Hematopoietic multipotent progenitor cell treated with erythropoietin and hydrocortisone succinate and interleukin-3 and kit ligand, for 4 days (in vitro differentiated cells): Measurements from ENCODE around the gene ADORA2B.
"Not testable (repeated sequence)": the region's sequence is repeated elsewhere in the genome, so short reads cannot be mapped to it uniquely, and the experiment has no call there.

Source experiments
- DNase-seq: peaks from one replicate; pipeline ENCODE4 v3.0.0-alpha.2; 2015

The ADORA2B gene

DNA sequence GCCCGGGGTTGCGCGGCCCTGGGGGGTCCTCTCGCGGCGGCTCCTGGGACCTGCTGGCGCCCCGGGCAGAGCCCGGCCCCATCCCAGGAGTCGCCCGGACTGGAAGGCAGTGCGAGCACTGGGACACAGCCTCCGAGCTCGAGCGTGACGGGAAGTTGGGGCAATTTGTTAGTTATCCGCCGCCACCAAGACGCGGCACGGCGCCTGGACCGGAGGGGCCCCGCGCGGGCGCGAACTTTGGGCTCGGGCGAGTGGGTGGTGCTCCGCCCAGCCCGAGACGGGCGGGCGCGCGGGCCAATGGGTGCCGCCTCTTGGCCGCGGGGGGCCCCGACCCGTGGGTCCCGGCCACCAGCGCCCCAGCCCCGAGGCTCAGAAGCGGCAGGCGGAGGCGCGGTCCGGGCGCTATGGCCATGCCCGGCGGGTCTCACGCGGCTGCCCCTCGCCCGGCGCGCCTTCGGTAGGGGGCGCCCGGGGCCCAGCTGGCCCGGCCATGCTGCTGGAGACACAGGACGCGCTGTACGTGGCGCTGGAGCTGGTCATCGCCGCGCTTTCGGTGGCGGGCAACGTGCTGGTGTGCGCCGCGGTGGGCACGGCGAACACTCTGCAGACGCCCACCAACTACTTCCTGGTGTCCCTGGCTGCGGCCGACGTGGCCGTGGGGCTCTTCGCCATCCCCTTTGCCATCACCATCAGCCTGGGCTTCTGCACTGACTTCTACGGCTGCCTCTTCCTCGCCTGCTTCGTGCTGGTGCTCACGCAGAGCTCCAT, at the start of gene ADORA2B:
Gene ADORA2B (plus strand): TSS at position 372 of the 768 bp plus-strand sequence. CDS start 119 bp downstream, at position 491.
- DNase-seq = peak; percentile 91

DNA sequence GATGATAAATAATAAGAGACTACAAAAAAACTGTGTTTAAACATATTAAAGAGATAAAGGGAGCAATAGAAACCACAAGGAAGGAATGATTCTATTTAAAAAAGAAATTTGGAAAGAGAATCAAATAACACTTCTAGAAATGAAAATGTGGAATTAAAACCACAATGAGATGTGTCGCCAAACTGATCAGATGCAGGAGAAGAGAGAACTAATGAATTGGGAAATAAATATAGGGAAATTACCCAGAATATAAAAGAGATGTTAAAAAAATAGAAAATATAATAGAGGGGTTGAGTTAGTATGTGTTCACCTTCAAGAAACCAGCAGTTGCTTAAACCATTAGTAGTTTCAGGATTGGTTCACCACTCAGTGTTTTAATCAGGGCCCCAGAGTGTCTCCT, 48.7 kb upstream of the ADORA2B start:
- DNase-seq = no peak

DNA sequence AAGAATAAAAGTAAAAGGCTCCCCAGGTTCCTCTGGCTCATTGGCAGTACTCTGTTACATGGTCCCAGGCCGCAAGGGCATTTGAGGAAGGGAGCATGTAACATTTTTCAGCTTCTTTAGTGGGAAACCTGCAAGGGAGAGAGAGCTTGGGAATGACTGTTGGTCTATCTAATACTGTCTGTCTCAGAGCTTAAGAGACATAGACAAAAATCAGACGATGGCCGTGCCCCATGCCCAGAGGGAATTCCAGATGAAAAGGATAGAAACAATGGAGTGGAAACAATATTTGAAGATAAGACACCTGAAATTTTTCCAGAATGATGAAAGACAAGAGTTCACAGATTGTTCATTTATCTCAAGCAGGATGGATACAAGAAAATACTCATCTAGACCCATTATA, 48.1 kb upstream of the ADORA2B start:
- no peak for DNase-seq

DNA sequence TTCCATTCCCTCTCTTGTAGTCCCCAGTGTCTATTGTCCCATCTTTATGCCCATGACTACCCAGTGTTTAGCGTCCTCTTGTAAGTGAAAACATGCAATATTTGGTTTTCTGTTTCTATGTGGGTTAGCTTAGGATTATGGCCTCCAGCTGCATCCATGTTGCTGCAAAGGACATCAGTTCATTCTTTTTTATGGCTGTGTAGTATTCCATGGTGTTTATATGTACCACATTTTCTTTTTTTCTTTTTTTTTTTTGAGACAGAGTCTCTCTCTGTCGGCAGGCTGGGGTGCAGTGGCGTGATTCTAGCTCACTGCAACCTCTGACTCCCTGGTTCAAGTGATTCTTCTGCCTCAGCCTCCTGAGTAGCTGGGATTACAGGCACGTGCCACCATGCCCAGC, 45.3 kb upstream of the ADORA2B start:
- DNase-seq = not testable (repeated sequence)

DNA sequence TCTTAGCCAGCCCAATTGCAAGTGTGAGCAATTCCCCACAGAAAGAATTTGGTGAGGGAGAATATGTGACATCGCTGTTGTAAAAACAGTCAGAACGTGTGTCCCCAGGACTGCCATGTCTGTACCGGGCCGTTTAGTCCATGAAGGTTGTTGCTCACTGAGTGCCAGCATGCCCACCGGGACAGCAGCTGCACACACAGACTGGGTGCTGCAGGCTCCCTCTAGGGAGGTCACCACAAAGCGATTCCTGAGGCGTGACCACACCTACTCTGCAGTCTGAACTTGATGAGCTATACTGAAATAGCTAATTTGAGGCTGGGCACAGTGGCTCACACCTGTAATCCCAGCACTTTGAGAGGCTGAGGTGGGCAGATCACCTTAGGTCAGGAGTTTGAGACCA, 44.1 kb upstream of the ADORA2B start:
- DNase-seq = peak; percentile 24

DNA sequence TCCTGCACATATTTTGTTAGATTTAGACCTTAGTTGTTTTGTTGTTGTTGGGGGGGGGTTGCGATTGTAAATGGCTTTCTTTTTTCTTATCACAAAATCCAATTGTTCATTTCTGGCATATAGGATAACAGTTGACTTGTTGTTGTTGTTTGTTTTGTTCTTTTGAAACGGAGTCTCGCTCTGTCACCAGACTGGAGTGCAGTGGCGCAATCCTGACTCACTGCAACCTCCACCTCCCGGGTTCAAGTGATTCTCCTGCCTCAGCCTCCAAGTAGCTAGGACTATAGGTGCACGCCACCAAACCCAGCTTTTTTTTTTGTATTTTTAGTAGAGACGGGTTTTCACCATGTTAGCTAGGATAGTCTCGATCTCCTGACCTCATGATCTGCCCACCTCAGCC, 39.7 kb upstream of the ADORA2B start:
- DNase-seq = not testable (repeated sequence)

DNA sequence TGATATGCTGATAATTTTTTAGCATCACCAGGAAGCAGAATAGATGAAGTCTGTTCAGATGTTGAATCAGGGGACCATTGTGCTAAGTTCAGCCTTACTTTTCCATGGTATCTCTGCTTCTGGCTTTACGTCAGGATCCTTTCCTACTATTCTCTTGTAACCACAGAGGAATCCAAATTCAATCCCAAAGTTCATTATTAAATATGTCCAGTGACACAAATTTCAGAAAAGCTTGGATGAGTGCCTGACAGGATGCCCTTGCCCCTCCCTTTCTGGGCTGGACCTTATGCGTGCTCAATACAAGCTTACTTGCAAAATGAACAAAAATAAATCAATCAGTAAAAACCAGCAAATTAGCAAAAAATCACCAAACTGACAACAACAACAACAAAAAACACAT, 37.6 kb upstream of the ADORA2B start:
- DNase-seq = no peak

DNA sequence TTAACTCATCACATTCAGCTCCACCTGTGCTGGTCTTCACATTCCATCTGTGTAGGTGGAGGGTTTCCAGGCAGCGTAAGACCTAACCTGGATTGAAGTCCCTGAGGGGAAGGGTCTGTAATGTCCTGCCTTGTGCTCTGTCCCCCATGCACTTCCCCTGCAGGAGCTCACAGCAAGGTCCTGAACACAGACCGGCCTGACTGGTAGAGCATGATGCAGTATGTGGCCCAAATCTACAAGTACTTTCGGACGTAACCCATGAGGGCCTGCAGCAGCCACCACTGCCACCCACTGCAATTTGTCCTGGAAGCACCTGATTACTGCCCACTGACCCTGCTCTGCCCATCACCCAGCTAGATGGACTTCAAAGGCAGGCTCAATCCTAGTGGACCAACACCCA, 36.6 kb upstream of the ADORA2B start:
- no peak for DNase-seq

DNA sequence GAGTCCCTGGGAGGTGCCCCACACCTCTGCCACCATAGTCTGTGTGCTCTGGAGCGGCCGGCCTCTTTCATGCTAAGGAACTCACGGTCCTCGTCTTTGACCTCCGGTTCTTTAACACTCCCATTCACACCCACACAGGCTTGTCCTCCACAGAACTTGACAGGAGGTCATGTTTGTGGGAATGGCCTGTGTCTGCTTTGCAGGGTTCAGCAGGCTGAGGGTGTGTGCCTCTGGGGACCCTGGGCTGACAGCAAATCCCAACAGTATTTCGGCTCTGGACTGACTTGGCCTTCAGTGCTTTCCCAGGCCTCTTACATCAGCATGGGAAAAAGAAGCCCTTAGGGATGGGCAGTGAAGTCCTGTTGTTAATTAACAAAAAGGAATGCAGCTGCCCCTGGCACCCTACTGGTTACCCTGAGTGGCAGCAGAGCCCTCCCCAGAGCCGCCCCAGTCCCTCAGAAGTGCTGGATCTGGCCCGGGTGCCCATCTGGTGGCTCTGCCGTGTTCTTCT, 35.4 kb upstream of the ADORA2B start:
- no peak for DNase-seq

DNA sequence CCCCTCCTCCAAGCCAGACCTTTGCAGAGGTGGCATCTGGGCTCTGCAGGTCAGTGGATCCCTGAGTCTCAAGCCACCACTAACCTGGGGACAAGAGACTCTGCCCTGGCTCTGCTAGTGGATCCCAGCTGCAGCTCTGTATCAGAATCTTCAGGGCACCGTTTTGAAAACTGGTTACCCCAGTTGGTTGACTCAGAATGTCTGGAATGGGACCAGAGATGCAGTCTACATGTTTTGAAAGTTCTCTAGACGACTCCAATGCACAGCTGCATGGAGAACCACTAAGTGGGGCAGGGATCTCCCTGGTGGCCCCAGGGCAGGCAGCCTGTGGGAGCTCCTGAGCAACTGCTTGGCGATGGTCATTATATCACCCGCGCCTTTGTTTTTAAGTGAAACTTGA, 34.1 kb upstream of the ADORA2B start:
- no peak for DNase-seq

DNA sequence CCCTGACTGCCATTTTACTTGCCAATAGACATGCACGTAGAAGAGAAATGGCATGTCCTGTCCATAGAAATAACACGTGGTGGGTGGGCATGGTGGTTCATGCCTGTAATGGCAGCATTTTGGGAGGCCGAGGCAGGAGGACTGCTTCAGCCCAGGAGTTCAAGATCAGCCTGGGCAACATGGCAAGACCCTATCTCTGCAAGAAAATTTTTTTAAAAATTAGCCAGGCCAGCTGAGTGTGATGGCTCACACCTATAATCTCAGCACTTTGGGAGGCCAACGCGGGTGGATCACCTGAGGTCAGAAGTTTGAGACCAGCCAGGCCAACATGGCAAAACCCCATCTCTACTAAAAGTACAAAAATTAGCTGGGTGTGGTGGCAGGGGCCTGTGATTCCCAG, 33.2 kb upstream of the ADORA2B start:
- not testable (repeated sequence) for DNase-seq

DNA sequence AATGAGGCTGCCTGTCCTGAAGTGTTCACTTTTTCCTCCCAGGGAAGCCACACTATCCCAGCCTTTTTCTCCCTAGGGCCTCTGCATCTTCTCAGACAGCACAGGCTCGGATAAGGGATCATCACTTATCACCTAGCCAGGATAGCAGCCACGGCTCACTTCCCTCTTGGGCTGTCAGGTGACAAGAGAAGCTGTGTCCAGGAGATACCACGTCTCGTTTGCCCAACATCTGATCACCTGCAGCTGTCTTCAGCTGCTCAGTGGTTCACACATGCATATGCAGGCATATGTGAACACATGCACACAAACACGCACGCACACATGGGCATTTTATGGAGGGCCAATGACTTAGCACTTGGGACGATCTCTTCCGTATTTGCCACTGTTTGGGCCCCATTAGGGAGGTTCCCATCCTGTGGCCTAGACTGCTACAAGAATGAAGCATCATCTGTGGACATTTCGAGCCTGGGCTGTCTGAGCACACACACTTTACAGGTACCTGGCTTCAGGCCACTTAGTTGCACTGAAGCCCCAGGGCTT, 32.4 kb upstream of the ADORA2B start:
- no peak for DNase-seq

DNA sequence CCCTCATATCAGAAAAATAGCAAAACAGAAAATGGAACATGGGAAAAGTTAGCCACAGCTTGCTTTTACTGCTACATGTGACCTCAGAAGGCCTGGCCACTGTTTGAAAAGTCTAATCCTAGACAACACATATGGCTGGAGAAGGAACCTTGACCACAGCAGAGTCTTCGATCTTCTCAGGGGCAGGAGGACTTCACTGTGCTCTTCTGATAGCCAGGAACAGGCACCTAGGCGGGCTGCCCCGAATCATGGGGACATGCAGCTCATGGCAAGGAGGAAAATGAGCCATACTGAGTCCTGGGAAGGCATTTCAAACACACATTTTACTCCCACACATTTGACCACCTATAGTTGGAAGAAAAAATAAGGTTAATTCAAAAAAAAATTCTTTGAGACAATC, 31.1 kb upstream of the ADORA2B start:
- no peak for DNase-seq

DNA sequence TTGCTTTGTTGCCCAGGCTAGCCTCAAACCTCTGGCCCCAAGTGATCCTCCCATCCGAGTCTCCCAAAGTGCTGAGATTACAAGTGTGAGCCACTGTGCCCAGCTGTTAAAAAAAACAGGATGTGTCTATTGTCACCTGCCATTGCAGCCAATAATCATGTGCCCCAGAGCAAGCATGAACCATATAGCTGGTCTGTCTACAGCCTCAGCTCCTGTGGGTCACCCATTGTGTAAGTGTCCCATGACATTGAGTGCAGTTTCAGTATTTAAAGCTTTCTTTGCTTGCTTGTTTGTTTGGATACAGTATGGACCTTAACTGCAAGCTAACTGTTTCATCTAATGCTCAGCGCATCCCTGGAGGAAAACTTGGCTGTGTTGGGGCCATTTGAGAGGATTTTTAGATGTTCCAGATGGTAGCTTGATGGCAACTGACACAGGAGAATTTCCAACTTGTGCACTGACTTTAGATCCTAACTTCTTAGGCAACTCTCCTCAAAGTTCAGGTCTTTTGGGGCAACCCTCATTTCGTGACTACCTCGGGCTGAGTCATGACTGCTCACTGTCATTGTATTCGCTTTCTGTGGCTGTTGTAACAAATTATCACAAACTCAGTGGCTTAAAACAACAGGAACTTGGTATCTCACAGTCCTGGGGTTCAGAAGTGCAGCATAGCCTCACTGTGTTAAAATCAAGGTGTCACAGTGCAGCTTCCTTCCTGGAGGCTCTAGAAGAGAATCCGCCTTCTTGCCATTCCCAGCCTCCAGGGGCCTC, 30.3 kb upstream of the ADORA2B start:
- peak; percentile 54 for DNase-seq

DNA sequence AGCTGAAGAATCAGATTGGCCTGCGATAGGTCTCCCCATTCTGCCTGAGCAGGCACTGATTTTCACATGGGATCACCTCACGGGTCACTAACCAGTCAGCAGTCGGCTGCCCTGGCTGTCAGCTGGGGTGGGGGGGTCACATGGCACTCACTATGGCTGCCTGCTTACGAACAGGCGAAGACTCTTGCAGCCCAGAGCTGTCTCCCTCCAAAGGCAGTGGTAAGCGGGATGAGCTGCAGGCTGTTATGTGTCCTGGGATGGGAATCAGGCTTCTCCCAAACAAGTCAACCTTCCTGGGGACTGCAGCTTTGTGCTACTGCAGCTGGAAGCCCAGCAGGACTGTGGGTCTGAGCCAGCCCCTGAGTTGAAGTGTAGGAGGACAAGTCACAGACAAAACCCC, 29.0 kb upstream of the ADORA2B start:
- no peak for DNase-seq

DNA sequence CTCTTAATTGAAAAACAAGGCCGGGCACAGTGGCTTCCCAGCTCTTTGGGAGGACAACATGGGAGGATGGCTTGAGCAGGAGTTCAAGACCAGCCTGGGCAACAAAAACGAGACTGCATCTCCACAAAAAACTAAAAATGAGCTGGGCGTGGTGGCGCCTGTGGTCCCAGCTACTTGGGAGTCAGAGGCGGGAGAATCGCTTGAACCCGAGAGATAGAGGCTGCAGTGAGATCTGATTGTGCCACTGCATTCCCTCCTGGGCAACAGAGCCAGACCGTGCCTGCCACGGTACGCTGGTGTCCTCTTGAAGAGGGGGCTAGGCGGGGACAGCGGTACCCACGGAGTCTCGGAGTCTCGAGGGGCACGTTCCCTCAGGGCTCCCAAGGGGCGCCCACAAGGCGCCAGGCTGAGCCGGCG, 27.9 kb upstream of the ADORA2B start:
- DNase-seq = no peak

DNA sequence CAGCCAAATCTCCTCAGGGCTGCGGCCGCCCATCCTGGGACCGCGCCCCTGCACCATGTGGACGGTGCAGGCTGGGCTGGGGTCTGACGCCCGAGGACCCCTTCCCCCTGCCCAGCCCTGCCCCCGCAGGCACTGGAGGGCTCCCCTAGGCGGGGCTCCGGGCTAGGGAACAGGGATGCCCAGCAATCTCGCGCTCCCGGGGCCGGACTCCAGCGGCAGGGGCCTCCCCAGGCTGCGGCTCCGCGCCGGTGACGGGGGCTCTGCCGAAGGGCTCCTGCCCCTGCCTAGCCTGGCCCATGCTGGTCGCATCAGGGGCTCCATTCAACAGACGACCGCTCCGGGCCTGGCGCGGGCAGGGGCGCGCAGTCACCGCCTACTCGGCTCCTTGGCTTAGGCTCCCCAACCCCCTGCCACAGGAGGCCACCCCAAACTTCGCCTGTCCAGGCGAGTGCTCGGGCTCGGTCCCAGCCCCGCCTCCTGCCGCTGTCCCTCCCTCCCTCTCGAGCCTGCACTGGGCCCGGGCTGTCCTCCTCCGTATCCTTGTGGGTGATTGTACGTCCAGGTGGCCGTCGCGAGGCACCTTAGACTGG, 27.4 kb upstream of the ADORA2B start:
- DNase-seq = no peak

DNA sequence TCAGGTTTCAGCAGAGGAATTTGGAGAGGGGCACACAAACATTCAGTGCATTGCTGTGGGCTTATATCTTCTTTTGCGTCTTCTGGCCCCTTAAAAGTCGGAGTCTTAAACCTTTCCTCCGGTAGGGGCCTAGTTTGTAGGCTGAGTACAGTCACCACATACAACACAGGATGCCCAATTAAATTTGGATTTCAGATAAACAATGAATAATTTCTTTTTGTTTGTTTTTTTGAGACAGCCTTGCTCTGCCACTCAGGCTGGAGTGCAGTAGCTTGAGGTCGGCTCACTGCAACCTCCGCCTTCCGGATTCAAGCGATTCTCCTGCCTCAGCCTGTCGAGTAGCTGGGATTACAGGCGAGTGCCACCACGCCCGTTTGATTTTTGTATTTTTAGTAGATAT, 26.7 kb upstream of the ADORA2B start:
- DNase-seq = no peak

DNA sequence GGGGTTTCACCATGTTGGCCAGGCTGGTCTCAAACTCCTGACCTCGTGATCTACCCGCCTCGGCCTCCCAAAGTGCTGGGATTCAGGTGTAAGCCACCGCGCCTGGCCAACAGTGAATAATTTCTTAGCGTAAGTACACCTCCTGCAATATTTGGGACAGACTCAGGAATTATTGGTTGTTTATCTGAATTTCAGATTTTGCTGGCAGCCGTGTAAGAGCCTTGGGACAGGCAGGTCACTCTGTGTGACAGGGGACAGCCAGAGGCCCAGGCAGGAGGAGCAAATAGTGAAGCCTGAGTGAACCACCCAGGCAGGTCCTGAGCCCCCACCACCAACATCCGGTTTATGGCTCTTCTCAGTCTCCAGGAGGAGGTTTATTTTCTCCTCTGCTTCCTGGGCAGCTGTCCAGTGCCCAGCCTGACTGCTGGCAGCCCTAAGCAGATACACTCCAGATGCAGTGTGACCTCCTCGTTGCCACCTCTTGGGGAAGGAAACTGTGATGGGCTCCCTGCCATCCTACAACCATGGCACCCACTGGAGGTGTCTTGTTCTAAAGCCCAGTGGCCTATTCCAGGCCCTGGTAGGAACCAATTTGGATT, 26.2 kb upstream of the ADORA2B start:
- DNase-seq = no peak

DNA sequence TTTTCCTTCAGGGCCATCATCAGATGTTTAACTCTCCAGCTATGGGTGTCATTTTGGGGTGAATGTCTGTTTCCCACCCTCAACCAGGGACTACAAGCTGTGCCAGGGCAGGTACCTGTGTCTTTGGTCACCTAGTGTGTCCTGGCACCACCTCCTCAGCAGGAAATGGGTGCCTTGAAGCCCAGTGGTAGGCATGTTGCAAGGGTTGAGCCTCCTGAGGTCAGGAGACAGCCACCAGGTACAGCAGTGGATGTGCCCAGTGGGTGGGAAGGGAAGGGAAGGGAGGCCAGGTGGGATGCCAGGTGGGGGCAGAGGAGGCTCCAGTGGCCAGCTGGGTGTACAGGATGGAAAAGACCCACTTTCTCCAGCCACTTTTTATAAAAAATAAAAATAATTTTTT, 25.5 kb upstream of the ADORA2B start:
- DNase-seq = no peak

DNA sequence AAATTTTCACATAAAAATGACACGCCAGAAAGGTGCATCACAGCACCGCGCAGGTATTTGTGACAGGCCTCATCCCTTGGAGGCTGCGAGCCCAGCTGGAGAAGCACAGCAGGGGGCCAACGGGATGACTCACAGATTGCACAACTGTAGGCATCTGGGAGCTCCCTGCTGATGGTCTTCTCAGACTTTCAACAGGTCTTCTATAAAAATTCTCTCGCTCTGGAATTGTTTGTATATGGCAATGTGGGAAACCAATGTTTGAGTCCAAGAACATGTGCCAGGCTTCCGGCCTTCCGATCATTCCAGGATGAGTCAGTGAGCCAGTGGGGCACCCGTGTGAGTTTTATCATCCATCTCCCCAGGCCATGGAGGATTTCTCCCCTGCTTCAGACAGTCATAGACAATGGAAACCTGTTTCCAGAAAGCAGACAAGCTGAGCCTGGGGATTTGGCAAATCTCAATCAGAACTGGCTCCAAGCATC, 24.1 kb upstream of the ADORA2B start:
- no peak for DNase-seq

DNA sequence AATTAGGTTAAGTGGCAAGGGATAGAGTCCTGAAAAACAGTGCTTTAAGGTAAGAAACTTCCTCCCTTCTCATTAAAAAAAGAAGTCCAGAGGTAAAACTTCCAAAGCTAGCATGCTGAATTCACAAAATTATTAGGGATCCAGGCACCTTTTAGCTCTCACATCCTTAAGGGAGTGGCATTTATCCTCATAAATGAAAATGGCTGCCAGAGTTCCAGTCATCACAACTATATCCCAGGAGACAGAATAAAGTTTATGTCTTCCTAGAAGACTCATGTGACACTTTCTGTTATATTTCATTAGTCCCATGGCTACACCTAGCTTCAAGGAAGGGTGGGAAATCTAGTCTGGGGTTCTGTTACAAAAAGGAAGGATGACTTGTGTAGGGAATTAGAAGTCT, 23.3 kb upstream of the ADORA2B start:
- DNase-seq = no peak

DNA sequence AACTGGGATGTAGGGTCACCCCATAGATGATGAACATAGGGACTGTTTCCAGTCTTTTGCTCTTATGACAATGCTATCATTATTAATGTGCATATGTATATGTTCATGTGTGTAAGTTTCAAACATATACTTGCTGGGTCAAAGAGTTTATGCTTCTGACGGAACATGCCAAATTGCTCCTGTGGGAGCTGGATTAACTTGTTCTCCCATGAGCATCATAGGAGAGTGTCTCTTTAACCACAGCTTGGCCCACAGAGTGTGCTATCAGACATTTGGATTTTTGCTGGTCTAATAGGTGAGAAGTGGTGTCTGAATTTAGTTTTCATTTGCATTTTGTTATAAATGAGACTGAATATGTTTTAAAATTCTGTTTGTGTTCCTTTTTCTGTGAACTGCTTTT, 22.3 kb upstream of the ADORA2B start:
- no peak for DNase-seq
